ENCODE results near the gene MDH2. TPM values are rescaled to one million over a fixed set of nuclear protein-coding genes. Genes with fewer than 3 reads are reported as not detected.

The MDH2 gene
- total RNA-seq, 2 experiments from 2014 or later = 159 to 161 TPM

DNA sequence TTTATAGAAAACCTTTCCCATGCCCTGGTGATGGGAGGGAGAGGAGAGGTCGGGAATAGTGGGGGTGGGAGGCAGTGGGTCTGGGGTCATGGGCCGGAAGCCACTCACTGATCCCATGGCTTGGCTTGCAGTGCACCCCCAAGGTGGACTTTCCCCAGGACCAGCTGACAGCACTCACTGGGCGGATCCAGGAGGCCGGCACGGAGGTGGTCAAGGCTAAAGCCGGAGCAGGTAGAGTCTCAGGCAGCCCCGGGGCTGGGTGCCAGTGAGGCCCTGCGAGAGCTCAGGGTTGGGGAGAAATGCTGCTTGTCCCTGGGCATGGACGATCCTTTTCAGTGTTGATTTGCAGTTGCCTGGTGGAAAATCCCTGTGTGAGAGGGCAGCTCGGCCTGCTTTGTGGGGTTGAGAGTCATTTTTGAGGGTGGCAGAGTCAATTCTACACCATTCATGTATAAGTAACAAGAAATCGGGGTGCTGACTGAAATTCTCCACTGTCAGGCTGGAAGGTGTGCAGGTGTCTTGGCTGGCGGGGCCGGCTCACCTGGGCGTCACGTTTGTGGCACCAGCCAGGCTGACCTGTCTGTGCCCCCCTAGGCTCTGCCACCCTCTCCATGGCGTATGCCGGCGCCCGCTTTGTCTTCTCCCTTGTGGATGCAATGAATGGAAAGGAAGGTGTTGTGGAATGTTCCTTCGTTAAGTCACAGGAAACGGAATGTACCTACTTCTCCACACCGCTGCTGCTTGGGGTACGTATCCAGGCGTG lies 16.5 kb downstream of the MDH2 start:
- POLR2A ChIA-PET = no interaction called here
- peaks cover 8% of the 10 kb centered on the region for H3K4me1 Mint-ChIP-seq
- H3K36me3 Mint-ChIP-seq (ENCODE audit: low read depth) = peaks cover 72% of the 10 kb centered on the region

GRCh38 chr7:76065016-76065612 lies 17.2 kb downstream of the MDH2 start:
- POLR2A ChIA-PET = no interaction called here
- Mint-ChIP-seq H3K4me1 (peaks cover 8% of the 10 kb centered on the region), H3K27ac (no peak overlapping the region), H3K9me3 (no peaks in the 10 kb centered on the region), H3K27me3 (no peaks in the 10 kb centered on the region), H3K4me3 (no peak overlapping the region), H3K36me3 (ENCODE audit: low read depth) (peaks cover 64% of the 10 kb centered on the region)
- DNase-seq = no peak
- CTCF ChIA-PET = no interaction called here

More for the DNA sequence above, 16.5 kb downstream of the MDH2 start:
- DNase-seq = no peak
- Mint-ChIP-seq H3K27ac (no peak overlapping the region), H3K4me3 (no peak overlapping the region), H3K27me3 (no peaks in the 10 kb centered on the region), H3K9me3 (no peaks in the 10 kb centered on the region)
- CTCF ChIA-PET = no interaction called here

- Mint-ChIP-seq H3K4me1 (peaks cover 8% of the 10 kb centered on the region), H3K4me3 (no peak overlapping the region), H3K27ac (no peak overlapping the region), H3K9me3 (no peaks in the 10 kb centered on the region), H3K27me3 (no peaks in the 10 kb centered on the region), H3K36me3 (ENCODE audit: low read depth) (peaks cover 48% of the 10 kb centered on the region)
- ChIA-PET CTCF (no interaction called here), POLR2A (interaction anchor here (1.3 kb wide), 1 partner anchor 14 kb away, joined by 3 read pairs; no protein-coding TSS in a partner anchor)
- no peak for DNase-seq
Observed at GRCh38 chr7:76066716-76067503, 19.0 kb downstream of the MDH2 start.

GRCh38 chr7:76069238-76069638 lies 21.3 kb downstream of the MDH2 start:
- Mint-ChIP-seq H3K27me3 (no peaks in the 10 kb centered on the region), H3K4me3 (no peak overlapping the region), H3K36me3 (ENCODE audit: low read depth) (peaks cover 30% of the 10 kb centered on the region), H3K9me3 (no peaks in the 10 kb centered on the region), H3K4me1 (peaks cover 8% of the 10 kb centered on the region), H3K27ac (no peak overlapping the region)
- CTCF ChIA-PET = interaction anchor here (1.4 kb wide), 1 partner anchor 62 kb away, joined by 4 read pairs; no protein-coding TSS in a partner anchor
- POLR2A ChIA-PET = no interaction called here
- no peak for DNase-seq

DNA sequence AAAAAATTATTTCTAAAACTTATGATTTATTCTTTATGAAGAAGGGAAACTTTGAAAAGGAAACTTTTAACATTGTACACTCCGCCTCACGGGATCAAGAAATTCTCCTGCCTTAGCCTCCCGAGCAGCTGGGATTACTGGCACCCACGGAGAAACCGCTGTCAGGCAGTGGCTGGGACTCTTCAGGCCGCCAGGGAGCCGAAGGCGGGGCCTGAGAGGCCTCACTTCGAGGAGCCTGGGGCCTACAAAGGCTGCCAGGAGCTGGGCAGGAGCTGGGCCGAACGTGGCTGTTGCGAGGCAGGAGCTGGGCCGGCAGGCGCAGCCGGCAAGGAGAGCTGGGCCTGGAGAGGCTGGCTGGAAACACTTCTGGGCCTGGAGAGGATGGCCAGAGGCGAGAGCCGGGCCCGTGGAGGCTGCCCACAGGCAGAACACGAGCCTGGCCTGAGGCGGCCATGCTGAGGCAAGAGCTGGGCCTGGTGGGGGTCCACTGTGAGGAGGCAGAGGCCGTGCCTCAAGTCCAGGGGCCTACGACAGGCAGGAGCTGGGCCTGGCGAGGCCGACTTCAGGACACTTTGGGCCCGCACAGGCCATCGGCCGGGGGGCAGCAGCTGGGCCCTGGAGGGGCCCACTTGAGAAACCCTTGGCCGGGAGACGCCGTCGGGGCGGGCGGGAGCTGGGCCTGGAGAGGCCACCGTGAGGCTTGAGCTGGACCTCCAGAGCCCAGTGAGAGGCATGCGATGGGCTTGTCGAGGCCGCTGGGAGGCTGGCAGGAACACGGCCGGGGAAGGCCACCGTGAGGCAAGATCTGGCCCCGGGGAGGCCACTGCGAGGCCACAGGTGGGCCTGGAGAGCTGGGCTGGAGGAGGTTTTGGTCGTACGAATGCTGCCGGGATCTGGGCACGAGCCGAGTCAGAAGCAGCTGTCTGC lies 23.7 kb downstream of the MDH2 start:
- DNase-seq = no peak
- POLR2A ChIA-PET = no interaction called here
- H3K36me3 Mint-ChIP-seq (ENCODE audit: low read depth) = peaks cover 8% of the 10 kb centered on the region

DNA sequence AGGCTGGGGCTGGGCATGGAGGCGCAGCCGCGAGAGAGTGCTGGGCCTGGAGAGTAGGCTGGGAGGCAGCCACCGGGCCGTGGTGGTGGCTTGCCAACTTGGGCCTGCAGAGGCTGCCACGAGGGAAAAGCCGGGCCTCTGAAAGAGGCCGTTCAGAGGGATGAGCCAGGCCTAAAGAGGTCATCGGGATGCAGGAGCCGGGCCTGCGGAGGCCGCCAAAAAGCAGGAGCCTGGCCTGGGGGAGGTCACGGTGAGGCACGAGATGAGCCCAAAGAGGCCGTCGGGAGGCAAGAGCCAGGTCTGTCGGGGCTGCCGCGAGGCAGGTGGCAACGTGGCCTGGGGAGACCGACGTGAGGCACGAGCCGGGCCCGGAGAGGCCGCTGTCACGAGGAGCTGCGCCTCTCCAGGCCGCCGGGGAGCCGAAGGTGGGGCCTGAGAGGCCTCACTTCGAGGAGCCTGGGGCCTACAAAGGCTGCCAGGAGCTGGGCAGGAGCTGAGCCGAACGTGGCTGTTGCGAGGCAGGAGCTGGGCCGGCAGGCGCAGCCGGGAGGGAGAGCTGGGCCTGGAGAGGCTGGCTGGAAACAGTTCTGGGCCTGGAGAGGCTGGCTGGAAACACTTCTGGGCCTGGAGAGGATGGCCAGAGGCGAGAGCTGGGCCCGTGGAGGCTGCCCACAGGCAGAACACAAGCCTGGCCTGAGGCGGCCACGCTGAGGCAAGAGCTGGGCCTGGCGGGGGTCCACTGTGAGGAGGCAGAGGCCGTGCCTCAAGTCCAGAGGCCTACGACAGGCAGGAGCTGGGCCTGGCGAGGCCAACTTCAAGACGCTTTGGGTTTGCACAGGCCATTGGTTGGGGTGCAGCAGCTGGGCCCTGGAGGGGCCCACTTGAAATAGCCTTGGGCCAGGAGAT lies 24.6 kb downstream of the MDH2 start:
- peaks cover 11% of the 10 kb centered on the region for H3K4me1 Mint-ChIP-seq
- POLR2A ChIA-PET = no interaction called here
- no peak overlapping the region for H3K4me3 Mint-ChIP-seq
- H3K27me3 Mint-ChIP-seq = no peaks in the 10 kb centered on the region
- no peaks in the 10 kb centered on the region for H3K9me3 Mint-ChIP-seq
- peaks cover 3% of the 10 kb centered on the region for H3K36me3 Mint-ChIP-seq (ENCODE audit: low read depth)
- H3K27ac Mint-ChIP-seq = no peak overlapping the region
- DNase-seq = no peak
- CTCF ChIA-PET = interaction anchor here (0.6 kb wide), 1 partner anchor 17 kb away, joined by 3 read pairs; no protein-coding TSS in a partner anchor

More for the DNA sequence above, 23.7 kb downstream of the MDH2 start:
- no peaks in the 10 kb centered on the region for H3K9me3 Mint-ChIP-seq
- peaks cover 4% of the 10 kb centered on the region for H3K4me1 Mint-ChIP-seq
- no peaks in the 10 kb centered on the region for H3K27me3 Mint-ChIP-seq
- H3K4me3 Mint-ChIP-seq = no peak overlapping the region
- no peak overlapping the region for H3K27ac Mint-ChIP-seq
- CTCF ChIA-PET = interaction anchor here (0.6 to 1.0 kb wide), 2 partner anchors 18 to 51 kb away, joined by 3 read pairs; no protein-coding TSS in a partner anchor

DNA sequence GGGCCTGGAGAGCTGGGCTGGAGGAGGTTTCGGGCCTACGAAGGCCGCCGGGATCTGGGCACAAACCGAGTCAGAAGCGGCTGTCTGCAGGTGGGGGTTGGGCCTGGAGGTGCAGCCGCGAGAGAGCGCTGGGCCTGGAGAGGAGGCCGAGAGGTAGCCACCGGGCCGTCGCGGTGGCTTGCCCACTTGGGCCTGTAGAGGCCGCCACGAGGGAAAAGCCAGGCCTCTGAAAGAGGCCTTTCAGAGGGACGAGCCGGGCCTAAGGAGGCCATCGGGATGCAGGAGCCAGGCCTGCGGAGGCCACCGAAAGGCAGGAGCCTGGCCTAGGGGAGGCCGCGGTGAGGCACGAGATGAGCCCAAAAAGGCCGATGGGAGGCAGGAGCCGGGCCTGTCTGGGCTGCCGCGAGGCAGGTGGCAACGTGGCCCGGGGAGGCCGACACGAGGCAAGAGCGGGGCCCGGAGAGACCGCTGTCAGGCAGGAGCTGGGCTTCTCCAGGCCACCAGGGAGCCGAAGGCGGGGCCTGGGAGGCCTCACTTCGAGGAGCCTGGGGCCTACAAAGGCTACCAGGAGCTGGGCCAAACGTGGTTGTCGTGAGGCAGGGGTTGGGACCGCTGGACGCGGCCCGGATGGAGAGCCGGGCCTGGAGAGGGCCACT lies 25.6 kb downstream of the MDH2 start:
- Mint-ChIP-seq H3K4me1 (peaks cover 16% of the 10 kb centered on the region), H3K4me3 (no peak overlapping the region), H3K36me3 (ENCODE audit: low read depth) (no peaks in the 10 kb centered on the region), H3K9me3 (no peaks in the 10 kb centered on the region), H3K27me3 (no peaks in the 10 kb centered on the region), H3K27ac (no peak overlapping the region)
- POLR2A ChIA-PET = no interaction called here
- CTCF ChIA-PET = no interaction called here
- no peak for DNase-seq

DNA sequence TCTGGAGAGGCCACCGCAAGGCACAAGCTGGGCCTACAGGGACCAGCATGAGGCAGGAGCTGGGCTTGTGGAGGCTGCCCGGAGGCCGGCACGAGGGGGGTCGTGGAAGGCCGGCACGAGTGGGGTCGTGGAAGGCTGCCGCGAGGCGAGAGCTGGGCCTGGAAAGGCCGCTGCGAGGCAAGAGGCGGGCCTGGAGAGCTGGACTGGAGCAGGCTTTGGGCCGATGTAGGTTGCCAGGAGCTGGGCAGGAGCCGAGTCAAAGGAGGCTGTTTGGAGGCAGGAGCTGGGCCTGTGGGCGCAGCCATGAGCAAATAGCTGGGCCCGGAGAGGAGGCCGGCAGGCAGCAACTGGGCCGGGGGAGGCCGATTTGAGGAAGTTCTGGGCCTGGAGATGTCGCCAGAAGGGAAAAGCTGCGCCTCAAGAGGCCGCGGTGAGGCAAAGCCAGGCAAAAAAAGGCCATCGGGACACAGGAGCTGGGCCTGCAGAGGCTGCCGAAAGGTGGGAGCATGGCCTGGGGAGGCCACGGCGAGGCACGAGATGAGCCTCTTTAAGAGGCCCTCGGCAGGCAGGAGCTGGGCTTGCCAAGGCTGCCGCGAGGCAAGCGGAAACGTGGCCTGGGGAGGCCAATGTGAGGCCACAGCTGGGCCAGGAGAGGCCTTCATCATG lies 26.5 kb downstream of the MDH2 start:
- Mint-ChIP-seq H3K27ac (no peak overlapping the region), H3K4me1 (peaks cover 16% of the 10 kb centered on the region), H3K27me3 (no peaks in the 10 kb centered on the region), H3K4me3 (no peak overlapping the region), H3K36me3 (ENCODE audit: low read depth) (no peaks in the 10 kb centered on the region), H3K9me3 (no peaks in the 10 kb centered on the region)
- no peak for DNase-seq
- ChIA-PET POLR2A (no interaction called here), CTCF (interaction anchor here (1.0 kb wide), 1 partner anchor 103 kb away, joined by 4 read pairs; no protein-coding TSS in a partner anchor)

DNA sequence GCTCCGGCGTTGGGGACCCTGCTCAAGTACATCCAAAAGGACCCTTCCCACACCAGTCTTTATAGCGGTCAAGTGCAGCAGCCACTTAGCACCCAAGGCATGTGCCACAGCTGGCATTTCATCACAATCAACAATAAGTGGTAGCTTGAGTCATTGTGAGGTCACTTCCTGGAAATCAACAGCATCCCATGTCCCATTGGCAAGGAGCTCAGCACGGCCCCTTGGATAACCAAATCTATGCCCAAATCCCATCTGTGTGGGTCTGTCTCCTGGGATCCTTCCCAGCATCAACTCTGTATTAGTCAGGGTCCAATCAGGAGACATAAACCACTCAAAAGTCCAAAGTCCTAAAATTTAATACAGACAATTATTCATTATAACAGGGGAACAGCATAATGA lies 27.1 kb downstream of the MDH2 start:
- peaks cover 18% of the 10 kb centered on the region for H3K4me1 Mint-ChIP-seq
- no peak overlapping the region for H3K4me3 Mint-ChIP-seq
- peaks cover under 1% of the 10 kb centered on the region for H3K27me3 Mint-ChIP-seq
- ChIA-PET CTCF (interaction anchor here (1.0 kb wide), 1 partner anchor 102 kb away, joined by 4 read pairs; no protein-coding TSS in a partner anchor), POLR2A (no interaction called here)
- H3K9me3 Mint-ChIP-seq = no peaks in the 10 kb centered on the region
- no peaks in the 10 kb centered on the region for H3K36me3 Mint-ChIP-seq (ENCODE audit: low read depth)
- no peak overlapping the region for H3K27ac Mint-ChIP-seq
- DNase-seq = no peak

GRCh38 chr7:76076995-76077394 lies 29.1 kb downstream of the MDH2 start:
- H3K4me1 Mint-ChIP-seq = peaks cover 22% of the 10 kb centered on the region
- no peaks in the 10 kb centered on the region for H3K36me3 Mint-ChIP-seq (ENCODE audit: low read depth)
- no peaks in the 10 kb centered on the region for H3K9me3 Mint-ChIP-seq
- CTCF ChIA-PET = no interaction called here
- no peak overlapping the region for H3K4me3 Mint-ChIP-seq
- H3K27ac Mint-ChIP-seq = no peak overlapping the region
- POLR2A ChIA-PET = no interaction called here
- no peak for DNase-seq
- peaks cover 9% of the 10 kb centered on the region for H3K27me3 Mint-ChIP-seq

- no peak for DNase-seq
- CTCF ChIA-PET = no interaction called here
- POLR2A ChIA-PET = no interaction called here
- peak overlapping the region; percentile 7 for H3K4me3 Mint-ChIP-seq
- peaks cover 22% of the 10 kb centered on the region for H3K4me1 Mint-ChIP-seq
- H3K27me3 Mint-ChIP-seq = peaks cover 11% of the 10 kb centered on the region
- H3K27ac Mint-ChIP-seq = no peak overlapping the region
- no peaks in the 10 kb centered on the region for H3K9me3 Mint-ChIP-seq
- H3K36me3 Mint-ChIP-seq (ENCODE audit: low read depth) = no peaks in the 10 kb centered on the region
Observed at GRCh38 chr7:76077435-76077834, 29.5 kb downstream of the MDH2 start.

Data from activated CD4-positive, alpha-beta memory T cell treated with anti-CD3 and anti-CD28 coated beads, Interleukin-2, amount 10 ng/mL, durations not matched to agents 7 days and 5 days (primary cell).